Activated T-helper 1 cell treated with anti-CD3 and anti-CD28 coated beads, Interleukin-2, amount 50 U/mL, for 16 hours (primary cell): Measurements from ENCODE around the gene ARHGEF10L.

Experiments used
- DNase-seq, 2 donors: peaks; one replicate each; pipeline ENCODE4 v3.0.0-alpha.2; 2020; ENCODE audit warnings: low read depth in 1 of 2, low spot score in 1 of 2

The ARHGEF10L gene

DNA sequence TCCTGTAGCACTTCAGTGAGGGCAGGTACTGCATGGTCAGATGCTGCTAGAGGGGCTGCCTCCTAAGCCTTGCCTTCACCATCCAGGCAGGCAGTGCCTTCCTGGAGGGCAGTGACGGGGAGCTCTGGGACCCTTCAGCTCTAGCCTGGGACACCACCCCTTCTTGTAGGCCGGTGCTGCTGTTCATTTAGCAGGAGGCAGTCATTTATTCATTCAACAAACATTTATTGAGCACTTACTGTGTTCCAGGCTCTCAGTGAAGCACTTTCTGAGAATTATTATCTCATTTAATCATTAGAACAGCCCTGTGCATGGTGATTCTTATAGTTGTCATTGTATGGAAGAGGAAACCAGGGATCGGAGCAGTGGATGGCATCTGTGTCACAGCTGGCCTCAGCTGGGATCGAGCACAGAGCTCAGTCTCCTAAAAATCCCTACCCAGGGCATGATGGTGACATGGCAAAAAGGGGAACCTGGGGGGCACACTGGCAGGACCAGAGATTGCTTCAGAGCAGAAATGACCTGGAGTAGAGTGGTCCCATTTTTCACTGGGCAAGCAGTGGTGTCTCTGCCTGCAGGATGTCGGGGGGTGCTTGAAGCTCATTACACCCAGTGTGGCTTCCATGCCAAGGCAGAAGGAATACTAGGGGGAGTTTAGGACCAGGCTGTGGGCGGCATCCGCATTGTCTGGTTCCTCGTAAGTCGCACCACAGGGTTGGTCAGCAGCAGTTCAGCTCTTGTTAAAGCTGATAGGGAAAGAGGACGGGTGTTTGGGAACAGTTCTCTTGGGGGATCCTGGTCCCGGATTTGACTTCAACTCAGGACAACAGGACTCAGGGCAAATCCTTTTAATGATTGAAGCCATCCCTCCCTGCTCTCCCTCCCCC is 28.8 kb downstream of the ARHGEF10L start:
- no peak for DNase-seq

DNA sequence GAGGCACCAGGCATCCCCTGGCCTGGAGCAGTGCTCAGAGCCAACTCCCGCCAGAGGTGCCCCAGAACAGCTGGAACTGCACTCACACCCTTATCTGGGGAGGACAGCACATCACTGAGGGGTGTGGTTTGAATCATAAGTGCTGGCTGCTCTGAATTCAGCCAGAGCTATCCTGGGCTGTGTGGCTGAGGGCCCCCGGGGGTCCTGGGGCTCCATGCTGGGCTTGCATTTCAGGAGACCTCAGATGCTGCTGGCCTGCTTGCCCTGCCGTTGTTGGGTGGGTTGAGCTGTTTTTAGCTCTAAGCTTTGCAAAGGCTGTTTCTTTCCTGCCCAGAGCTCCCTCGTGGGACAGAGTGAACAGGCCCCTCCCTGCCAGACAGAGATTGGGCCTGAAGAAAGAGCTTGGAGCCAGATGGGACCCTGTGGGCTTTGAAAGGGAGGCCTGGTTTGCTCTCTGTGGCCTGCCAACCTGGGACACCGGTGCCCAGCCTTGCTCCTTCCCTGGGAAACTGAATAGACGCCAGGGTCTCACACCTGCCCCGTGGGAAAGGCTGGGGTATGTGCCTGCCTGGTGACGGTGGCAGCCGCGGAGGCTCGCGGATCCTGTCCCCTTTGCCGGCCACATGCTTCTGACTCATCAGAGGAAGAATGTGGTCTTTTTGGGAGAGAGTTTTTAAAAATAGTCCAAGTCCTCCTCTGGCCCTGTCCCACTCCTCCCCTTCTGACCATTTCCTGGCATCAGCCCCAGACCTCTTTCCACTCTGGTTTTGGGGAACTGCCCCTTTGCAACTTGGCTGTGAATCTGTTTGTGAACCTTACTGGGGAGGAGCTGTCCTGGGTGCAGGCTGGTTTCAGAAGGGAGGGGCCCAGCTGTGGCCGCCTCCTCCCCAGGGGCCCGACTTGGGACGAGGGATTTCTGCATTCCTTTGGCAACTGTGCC is 30.0 kb downstream of the ARHGEF10L start:
- DNase-seq = no peak

DNA sequence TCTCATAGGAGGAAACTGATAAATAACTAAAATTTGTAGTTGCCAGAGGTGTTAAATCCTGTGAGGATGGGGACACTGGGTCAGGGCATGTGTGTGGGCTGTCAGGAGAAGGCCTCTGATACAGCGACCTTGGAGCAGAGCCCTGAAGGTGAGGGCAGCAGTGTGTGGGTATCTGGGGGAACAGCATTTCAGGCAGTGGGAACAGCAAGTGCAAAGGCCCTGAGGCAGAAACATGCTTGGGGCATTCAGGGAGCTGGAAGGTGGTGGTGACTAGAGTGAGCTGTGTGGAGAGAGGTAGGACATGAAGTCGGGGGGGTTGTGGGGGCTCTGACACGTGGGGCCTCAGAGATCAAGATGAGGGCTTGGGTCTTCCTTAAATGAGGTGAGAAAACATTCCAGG is 30.7 kb downstream of the ARHGEF10L start:
- no peak for DNase-seq

GRCh38 chr1:17572264-17572985 is 32.9 kb downstream of the ARHGEF10L start:
- no peak for DNase-seq

DNA sequence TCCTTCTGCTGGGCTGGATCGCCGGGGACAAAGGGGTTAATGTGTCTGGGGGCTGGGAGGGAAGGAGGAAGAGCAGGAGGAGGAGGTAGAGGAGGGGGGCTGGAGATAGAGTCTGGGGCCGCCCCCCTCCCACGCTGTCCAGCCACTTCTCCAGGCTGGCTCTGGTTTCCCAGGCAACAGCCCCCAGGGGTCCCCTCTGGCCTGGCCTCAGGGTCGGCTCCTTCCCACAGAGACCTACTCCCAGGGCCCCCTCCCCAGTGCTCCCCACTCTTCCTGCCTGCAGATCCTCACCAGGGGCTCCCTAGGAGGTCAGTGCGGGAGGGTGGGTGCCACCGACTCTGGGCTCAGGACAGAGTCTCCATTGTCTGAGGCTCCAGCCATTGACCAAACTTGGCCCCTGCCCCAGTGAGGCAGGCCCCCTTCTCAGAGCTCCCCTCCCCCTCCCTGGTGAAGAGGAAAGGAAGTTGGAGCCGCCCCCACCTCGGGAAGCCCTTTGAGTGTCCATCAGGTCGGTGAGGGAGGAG is 34.1 kb downstream of the ARHGEF10L start:
- no peak for DNase-seq

DNA sequence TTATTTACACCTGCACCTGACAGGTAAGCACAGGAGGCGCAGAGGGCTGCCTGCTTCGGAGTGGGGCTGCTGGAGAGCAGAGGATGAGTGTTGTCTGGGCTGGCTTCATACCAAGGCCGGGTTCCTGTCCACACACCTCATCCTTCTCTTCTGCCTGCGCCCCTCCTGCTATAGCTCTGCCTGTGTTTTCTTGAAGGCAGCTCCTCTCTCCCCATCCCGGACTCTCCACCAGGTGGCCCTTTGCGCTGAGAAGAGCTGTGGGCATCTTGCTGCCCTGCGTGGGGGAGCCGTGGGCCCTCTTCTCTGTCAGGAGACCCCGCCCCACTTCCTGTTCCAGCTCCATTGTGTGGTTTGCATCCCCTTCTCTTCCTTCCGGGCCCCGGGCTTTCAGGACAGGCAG is 35.0 kb downstream of the ARHGEF10L start:
- no peak for DNase-seq

DNA sequence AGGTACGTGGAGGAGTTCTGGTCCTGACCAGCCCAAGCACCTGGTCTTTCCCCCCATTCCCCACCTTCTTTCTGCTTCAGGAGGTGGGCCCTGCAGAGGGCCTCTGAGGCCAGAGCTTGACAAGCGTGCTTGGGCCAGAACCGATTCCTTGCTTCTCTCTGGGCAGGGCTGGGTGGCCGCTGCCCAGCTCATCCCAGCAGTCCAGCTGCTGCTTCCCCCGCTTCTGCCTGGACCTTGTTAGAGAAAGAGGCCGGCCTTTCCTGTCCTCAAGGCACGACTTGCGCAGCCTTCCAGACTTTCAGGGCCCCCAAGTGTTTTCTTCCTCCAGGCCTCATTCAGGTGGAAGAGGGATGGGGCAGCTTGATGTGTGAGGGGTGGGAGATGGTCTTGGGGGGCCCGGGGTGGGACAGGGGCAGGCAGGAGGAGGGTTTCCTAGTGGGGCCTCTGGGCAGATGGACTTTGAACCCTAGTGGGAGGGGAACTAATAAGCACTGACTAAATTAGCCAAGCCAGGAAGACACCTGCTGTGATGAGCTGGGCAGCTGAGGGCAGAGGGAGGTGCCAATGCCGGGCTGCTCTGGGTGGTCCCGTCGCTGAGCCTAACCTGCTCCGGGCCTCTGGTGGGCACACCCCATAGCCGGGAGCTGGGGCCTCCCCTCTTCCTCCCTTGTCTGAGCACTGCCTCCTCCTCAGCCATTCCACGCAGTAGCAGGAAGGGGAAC is 36.5 kb downstream of the ARHGEF10L start:
- DNase-seq = no peak

DNA sequence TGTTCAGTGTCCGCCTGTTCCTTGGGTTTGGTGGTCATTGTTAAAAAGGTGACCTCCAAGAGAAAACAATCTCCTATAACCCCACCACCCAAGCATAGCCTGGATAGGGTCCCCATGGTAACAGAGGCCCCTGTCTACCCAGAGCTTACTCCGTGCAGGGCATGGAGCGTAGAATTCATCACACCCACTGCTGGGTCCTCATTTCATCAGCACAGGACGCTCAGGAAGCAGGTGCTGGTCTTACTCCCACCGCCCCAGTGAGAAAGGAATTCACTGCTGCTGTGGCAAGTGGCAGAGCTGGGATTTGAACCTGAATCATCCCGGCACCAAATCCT is 37.0 kb downstream of the ARHGEF10L start:
- DNase-seq = no peak

- no peak for DNase-seq
These were observed 38.4 kb downstream of the ARHGEF10L start for GRCh38 chr1:17577907-17578297.

DNA sequence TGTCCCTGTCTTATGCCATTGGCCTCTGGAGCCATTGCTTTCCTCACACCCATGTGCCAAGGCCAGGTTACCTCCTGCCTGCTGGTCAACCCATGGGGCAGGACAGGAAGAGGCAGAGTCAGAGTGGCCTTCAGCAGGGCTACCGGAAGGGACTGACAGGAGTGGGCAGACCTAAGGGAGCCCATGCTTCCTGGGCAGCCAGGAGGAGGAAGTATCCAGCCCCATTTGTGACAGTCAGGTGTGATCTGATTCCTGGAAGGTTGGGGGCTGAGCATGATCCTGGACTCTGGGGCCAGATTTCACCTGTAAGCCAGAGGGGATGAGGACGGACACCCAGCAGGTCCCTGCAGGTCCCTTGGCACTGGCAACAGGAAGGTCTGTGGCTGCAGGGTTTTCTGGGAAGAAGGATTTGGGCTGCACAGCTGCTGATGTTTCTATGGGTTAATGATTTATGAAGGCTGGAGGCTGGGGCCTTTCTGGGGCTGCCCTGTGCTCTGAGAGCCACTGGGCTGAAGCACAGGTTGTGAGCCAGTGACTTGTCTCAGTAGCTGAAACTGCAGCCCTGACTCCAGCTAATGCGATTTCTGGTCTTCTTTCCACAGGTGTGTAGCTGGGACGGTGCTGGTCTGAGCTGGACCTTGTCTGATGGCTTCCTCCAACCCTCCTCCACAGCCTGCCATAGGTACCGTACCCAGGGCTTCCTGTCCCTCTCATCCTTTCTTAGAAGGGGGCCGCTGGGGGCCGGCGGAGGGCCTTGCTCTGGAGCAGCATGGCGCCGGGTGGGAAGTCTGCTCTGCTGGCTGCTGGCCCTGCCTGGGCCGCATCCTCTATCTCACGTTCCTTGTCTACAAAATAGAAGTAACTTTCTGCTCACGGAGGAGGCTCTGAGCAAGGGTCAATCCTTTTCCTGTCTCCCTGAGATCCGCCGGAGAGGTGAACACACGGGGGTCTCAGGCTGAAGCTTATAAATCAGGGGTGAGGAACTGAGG is 40.7 kb downstream of the ARHGEF10L start:
- no peak for DNase-seq

- DNase-seq = no peak
These were observed 42.1 kb downstream of the ARHGEF10L start for GRCh38 chr1:17581389-17582123.

GRCh38 chr1:17582124-17582774 is 42.8 kb downstream of the ARHGEF10L start:
- no peak for DNase-seq

GRCh38 chr1:17584539-17584938 is 45.0 kb downstream of the ARHGEF10L start:
- DNase-seq = no peak

GRCh38 chr1:17585266-17585987 is 45.9 kb downstream of the ARHGEF10L start:
- no peak for DNase-seq

- no peak for DNase-seq
These were observed 46.9 kb downstream of the ARHGEF10L start for GRCh38 chr1:17586172-17586964.

DNA sequence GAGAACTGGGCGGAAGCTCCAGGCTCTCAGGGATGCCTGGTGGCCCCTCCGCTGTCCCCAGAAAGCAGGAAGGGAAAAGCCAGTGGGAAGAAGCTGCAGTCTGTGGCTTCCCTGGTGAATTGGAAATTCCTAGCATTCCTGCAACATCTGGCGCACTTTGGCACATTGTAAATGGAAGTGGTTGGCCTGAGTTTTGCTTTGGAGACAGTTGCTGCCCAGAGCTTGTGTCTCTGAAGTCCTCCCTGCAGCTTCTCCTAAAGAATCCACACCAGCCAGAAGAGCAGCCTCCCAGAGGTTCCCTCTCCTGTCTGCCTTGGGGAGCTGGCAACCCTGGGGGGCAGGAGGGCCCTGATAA is 48.2 kb downstream of the ARHGEF10L start:
- DNase-seq = no peak
